ENCODE measurements around the gene HERC4.

DNA sequence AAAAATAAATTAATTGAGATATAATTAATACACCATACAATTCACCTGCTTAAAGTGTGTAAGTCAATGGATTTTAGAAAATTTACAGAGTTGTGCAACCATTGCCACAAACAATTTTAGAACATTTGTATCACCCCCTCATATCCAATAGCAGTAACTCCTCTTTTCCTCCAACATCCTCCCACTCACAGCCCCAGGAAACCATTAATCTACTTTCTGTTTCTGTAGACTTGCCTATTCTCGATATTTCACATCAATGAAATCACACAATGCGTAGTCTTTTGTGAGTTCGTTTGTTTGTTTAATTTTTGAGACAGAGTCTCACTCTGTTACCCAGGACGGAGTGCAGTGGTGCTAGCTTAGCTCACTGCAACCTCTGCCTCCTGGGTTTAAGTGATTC, 13.7 kb upstream of the HERC4 start:
- TF ChIP-seq POLR2AphosphoS5 (IDR thresholded peaks at IDR 0.05; ENCODE audit: low read depth, low read length) (no peak), TAF1 (IDR thresholded peaks at IDR 0.05; ENCODE audit: low read depth, low read length) (no peak), SPI1 (IDR thresholded peaks at IDR 0.05; ENCODE audit: low read depth, low read length) (no peak), POLR2A (IDR thresholded peaks at IDR 0.05; ENCODE audit: low read depth, low read length) (no peak), POU2F2 (IDR thresholded peaks at IDR 0.05; ENCODE audit: low read depth, low read length) (no peak)

Measured in GM12891 (cell line).